ENCODE data around the gene LINC00237. TPM values are rescaled to one million over a fixed set of nuclear protein-coding genes. Genes with fewer than 3 reads are reported as not detected.

Gene LINC00237
- total and polyA plus RNA-seq, 2 donors from 2014 or later = not detected

- no peak overlapping the region for H3K4me3 ChIP-seq (ENCODE audit: low read length in 3 of 3)
- TF ChIP-seq CTCF (IDR thresholded peaks at IDR 0.05; ENCODE audit: borderline replicate concordance, extremely low read depth, insufficient read depth) = no peak
- no peak overlapping the region for H3K27ac ChIP-seq (ENCODE audit: low read depth in 2 of 2, low read length in 2 of 2)
- H3K9ac ChIP-seq (ENCODE audit: low read length in 3 of 3) = no peak overlapping the region
- no peak for DNase-seq
- FAIRE-seq = no peak
- no peaks in the 10 kb centered on the region for H3K9me3 ChIP-seq (ENCODE audit: control insufficient read depth in 2 of 3, insufficient read depth in 1 of 3, low read length in 3 of 3)
- peaks cover 0 to 4% (median 0%) of the 10 kb centered on the region in 3 donors for H3K36me3 ChIP-seq (ENCODE audit: control insufficient read depth in 2 of 3, insufficient read depth in 3 of 3, low read length in 3 of 3)
- intact Hi-C loops (cut with DNase I) = no loop called here
- no peaks in the 10 kb centered on the region for H3K4me1 ChIP-seq (ENCODE audit: control insufficient read depth in 2 of 3, insufficient read depth in 2 of 3, low read depth in 1 of 3, low read length in 3 of 3)
- H3K27me3 ChIP-seq (ENCODE audit: control insufficient read depth, insufficient read depth, low read length) = no peaks in the 10 kb centered on the region
Observed at GRCh38 chr20:21151791-21152190, 45.6 kb upstream of the LINC00237 start.

GRCh38 chr20:21149344-21149743 is 43.2 kb upstream of the LINC00237 start:
- no peak for TF ChIP-seq CTCF (IDR thresholded peaks at IDR 0.05; ENCODE audit: borderline replicate concordance, extremely low read depth, insufficient read depth)
- FAIRE-seq = no peak
- no peak overlapping the region for H3K4me3 ChIP-seq (ENCODE audit: low read length in 3 of 3)

GRCh38 chr20:21147593-21147992 is 41.4 kb upstream of the LINC00237 start:
- no peak for TF ChIP-seq CTCF (IDR thresholded peaks at IDR 0.05; ENCODE audit: borderline replicate concordance, extremely low read depth, insufficient read depth)
- no peak for DNase-seq
- H3K4me3 ChIP-seq (ENCODE audit: low read length in 3 of 3) = no peak overlapping the region
- no peak for FAIRE-seq
- no peak overlapping the region for H3K27ac ChIP-seq (ENCODE audit: low read depth in 2 of 2, low read length in 2 of 2)
- no peak overlapping the region for H3K9ac ChIP-seq (ENCODE audit: low read length in 3 of 3)
- H3K36me3 ChIP-seq (ENCODE audit: control insufficient read depth in 2 of 3, insufficient read depth in 3 of 3, low read length in 3 of 3) = peaks cover 0 to 4% (median 0%) of the 10 kb centered on the region in 3 donors
- no peaks in the 10 kb centered on the region for H3K9me3 ChIP-seq (ENCODE audit: control insufficient read depth in 2 of 3, insufficient read depth in 1 of 3, low read length in 3 of 3)
- H3K4me1 ChIP-seq (ENCODE audit: control insufficient read depth in 2 of 3, insufficient read depth in 2 of 3, low read depth in 1 of 3, low read length in 3 of 3) = no peaks in the 10 kb centered on the region
- intact Hi-C loops (cut with DNase I) = no loop called here
- H3K27me3 ChIP-seq (ENCODE audit: control insufficient read depth, insufficient read depth, low read length) = no peaks in the 10 kb centered on the region

More at GRCh38 chr20:21149344-21149743, 43.2 kb upstream of the LINC00237 start:
- intact Hi-C loops (cut with DNase I) = no loop called here
- no peaks in the 10 kb centered on the region for H3K9me3 ChIP-seq (ENCODE audit: control insufficient read depth in 2 of 3, insufficient read depth in 1 of 3, low read length in 3 of 3)
- peaks cover 0 to 4% (median 0%) of the 10 kb centered on the region in 3 donors for H3K36me3 ChIP-seq (ENCODE audit: control insufficient read depth in 2 of 3, insufficient read depth in 3 of 3, low read length in 3 of 3)
- H3K27ac ChIP-seq (ENCODE audit: low read depth in 2 of 2, low read length in 2 of 2) = no peak overlapping the region
- H3K4me1 ChIP-seq (ENCODE audit: control insufficient read depth in 2 of 3, insufficient read depth in 2 of 3, low read depth in 1 of 3, low read length in 3 of 3) = no peaks in the 10 kb centered on the region
- H3K27me3 ChIP-seq (ENCODE audit: control insufficient read depth, insufficient read depth, low read length) = no peaks in the 10 kb centered on the region
- DNase-seq = no peak
- H3K9ac ChIP-seq (ENCODE audit: low read length in 3 of 3) = no peak overlapping the region

- H3K4me3 ChIP-seq (ENCODE audit: low read length in 3 of 3) = no peak overlapping the region
- TF ChIP-seq CTCF (IDR thresholded peaks at IDR 0.05; ENCODE audit: borderline replicate concordance, extremely low read depth, insufficient read depth) = no peak
- no peak overlapping the region for H3K9ac ChIP-seq (ENCODE audit: low read length in 3 of 3)
- no peaks in the 10 kb centered on the region for H3K9me3 ChIP-seq (ENCODE audit: control insufficient read depth in 2 of 3, insufficient read depth in 1 of 3, low read length in 3 of 3)
- FAIRE-seq (no peak), DNase-seq (no peak)
- peaks cover 0 to 4% (median 2%) of the 10 kb centered on the region in 3 donors for H3K36me3 ChIP-seq (ENCODE audit: control insufficient read depth in 2 of 3, insufficient read depth in 3 of 3, low read length in 3 of 3)
- no peak overlapping the region for H3K27ac ChIP-seq (ENCODE audit: low read depth in 2 of 2, low read length in 2 of 2)
- H3K4me1 ChIP-seq (ENCODE audit: control insufficient read depth in 2 of 3, insufficient read depth in 2 of 3, low read depth in 1 of 3, low read length in 3 of 3) = no peaks in the 10 kb centered on the region
- intact Hi-C loops (cut with DNase I) = no loop called here
- no peaks in the 10 kb centered on the region for H3K27me3 ChIP-seq (ENCODE audit: control insufficient read depth, insufficient read depth, low read length)
Observed at GRCh38 chr20:21146215-21146614, 40.1 kb upstream of the LINC00237 start.

All from kidney (tissue), 14 donors.